ENCODE measurements around the gene FIBCD1.

Gene FIBCD1

GRCh38 chr9:130880599-130881220 is 58.3 kb downstream of the FIBCD1 start:
- DNase-seq (ENCODE audit: low read depth in 2 of 2): no peak

GRCh38 chr9:130879863-130880411 is 59.1 kb downstream of the FIBCD1 start:
- DNase-seq (ENCODE audit: low read depth in 2 of 2): no peak

- DNase-seq (ENCODE audit: low read depth in 2 of 2): no peak
These were observed 60.8 kb downstream of the FIBCD1 start for GRCh38 chr9:130878295-130878694.

- no peak for DNase-seq (ENCODE audit: low read depth in 2 of 2)
These were observed 61.7 kb downstream of the FIBCD1 start for GRCh38 chr9:130877300-130877699.

- DNase-seq (ENCODE audit: low read depth in 2 of 2): no peak
These were observed 64.3 kb downstream of the FIBCD1 start for GRCh38 chr9:130874783-130875182.

- DNase-seq (ENCODE audit: low read depth in 2 of 2): no peak
These were observed 65.1 kb downstream of the FIBCD1 start for GRCh38 chr9:130873966-130874365.

- DNase-seq (ENCODE audit: low read depth in 2 of 2): no peak
These were observed 66.0 kb downstream of the FIBCD1 start for GRCh38 chr9:130872912-130873503.

GRCh38 chr9:130872508-130872907 is 66.5 kb downstream of the FIBCD1 start:
- DNase-seq (ENCODE audit: low read depth in 2 of 2): no peak

- no peak for DNase-seq (ENCODE audit: low read depth in 2 of 2)
These were observed 67.0 kb downstream of the FIBCD1 start for GRCh38 chr9:130872093-130872492.

GRCh38 chr9:130871395-130872062 is 67.5 kb downstream of the FIBCD1 start:
- no peak for DNase-seq (ENCODE audit: low read depth in 2 of 2)

- DNase-seq (ENCODE audit: low read depth in 2 of 2): no peak
These were observed 68.3 kb downstream of the FIBCD1 start for GRCh38 chr9:130870491-130871381.

GRCh38 chr9:130869250-130869649 is 69.8 kb downstream of the FIBCD1 start:
- DNase-seq (ENCODE audit: low read depth in 2 of 2): no peak

GRCh38 chr9:130868230-130868629 is 70.8 kb downstream of the FIBCD1 start:
- no peak for DNase-seq (ENCODE audit: low read depth in 2 of 2)

- DNase-seq (ENCODE audit: low read depth in 2 of 2): no peak
These were observed 71.5 kb downstream of the FIBCD1 start for GRCh38 chr9:130867556-130867955.

- peak; percentile 15 to 22 for DNase-seq (ENCODE audit: low read depth in 2 of 2)
These were observed 72.5 kb downstream of the FIBCD1 start for GRCh38 chr9:130866474-130866965.

GRCh38 chr9:130865921-130866320 is 73.1 kb downstream of the FIBCD1 start:
- no peak for DNase-seq (ENCODE audit: low read depth in 2 of 2)

- no peak for DNase-seq (ENCODE audit: low read depth in 2 of 2)
These were observed 74.5 kb downstream of the FIBCD1 start for GRCh38 chr9:130864541-130864940.

GRCh38 chr9:130862747-130863146 is 76.3 kb downstream of the FIBCD1 start:
- DNase-seq (ENCODE audit: low read depth in 2 of 2): no peak

GRCh38 chr9:130862217-130862616 is 76.8 kb downstream of the FIBCD1 start:
- DNase-seq (ENCODE audit: low read depth in 2 of 2): no peak

- DNase-seq (ENCODE audit: low read depth in 2 of 2): no peak
These were observed 77.5 kb downstream of the FIBCD1 start for GRCh38 chr9:130861372-130862180.
